Neuronal stem cell (in vitro differentiated cells): ENCODE measurements around the gene SUGCT.

Source experiments
- DNase-seq: peaks from one replicate; pipeline ENCODE4 v3.0.0-alpha.2; 2013; ENCODE audit warnings: low spot score
- H2AFZ ChIP-seq: one replicate; pipeline ENCODE4 v1.6.1; 2013; ENCODE audit warnings: mild to moderate bottlenecking, low read length, inconsistent platforms
- H2AK5ac ChIP-seq: 2 replicates; pipeline ENCODE4 v1.6.1; 2013; ENCODE audit warnings: low read depth, mild to moderate bottlenecking, inconsistent platforms, low read length, moderate library complexity, mixed read lengths
- H2BK120ac ChIP-seq: 2 replicates; pipeline ENCODE4 v1.6.1; 2013; ENCODE audit warnings: low read depth, mild to moderate bottlenecking, inconsistent platforms, low read length, moderate library complexity, mixed read lengths
- H2BK12ac ChIP-seq: one replicate; pipeline ENCODE4 v1.6.1; 2013; ENCODE audit warnings: low read length, inconsistent platforms
- H2BK15ac ChIP-seq: 2 replicates; pipeline ENCODE4 v1.6.1; 2013; ENCODE audit warnings: mild to moderate bottlenecking, low read length, inconsistent platforms, mixed read lengths
- H2BK5ac ChIP-seq: one replicate; pipeline ENCODE4 v1.6.1; 2013; ENCODE audit warnings: inconsistent platforms, mild to moderate bottlenecking, low read length, moderate library complexity
- H3K14ac ChIP-seq: one replicate; pipeline ENCODE4 v1.6.1; 2013; ENCODE audit warnings: low read length, inconsistent platforms
- H3K18ac ChIP-seq: 2 replicates; pipeline ENCODE4 v1.6.1; 2013; ENCODE audit warnings: low read length, inconsistent platforms
- H3K23ac ChIP-seq: 2 replicates; pipeline ENCODE4 v1.6.1; 2013; ENCODE audit warnings: low read depth, mild to moderate bottlenecking, mixed read lengths, low read length, inconsistent platforms; ENCODE audit not compliant: poor library complexity
- H3K27ac ChIP-seq: replicated peaks from 3 replicates; pipeline ENCODE4 v1.5.1; 2013; ENCODE audit warnings: low read length, inconsistent platforms
- H3K27me3 ChIP-seq, 3 experiments: 2 replicates each; pipeline ENCODE4 v1.6.1; 2013; ENCODE audit warnings: low read length in 3 of 3, mild to moderate bottlenecking in 2 of 3, inconsistent platforms in 1 of 3, low read depth in 1 of 3, mixed read lengths in 1 of 3, moderate library complexity in 1 of 3; ENCODE audit not compliant: control insufficient read depth in 3 of 3, insufficient read depth in 3 of 3
- H3K36me3 ChIP-seq, 2 donors: replicated peaks in 1 of 2; 2 replicates each; pipeline ENCODE4 v1.6.1; 2013; ENCODE audit warnings: low read length in 2 of 2; ENCODE audit not compliant: control insufficient read depth in 2 of 2, insufficient read depth in 2 of 2
- H3K4ac ChIP-seq: 2 replicates; pipeline ENCODE4 v1.6.1; 2013; ENCODE audit warnings: inconsistent platforms, mild to moderate bottlenecking, low read length, moderate library complexity
- H3K4me1 ChIP-seq, 2 donors: 1 replicate in 1 of 2; 2 replicates in 1 of 2; pipeline ENCODE4 v1.6.1; 2013; ENCODE audit warnings: low read length in 2 of 2, low read depth in 1 of 2; ENCODE audit not compliant: control insufficient read depth in 2 of 2, insufficient read depth in 1 of 2
- H3K4me2 ChIP-seq: one replicate; pipeline ENCODE4 v1.6.1; 2013; ENCODE audit warnings: mild to moderate bottlenecking, low read length, inconsistent platforms; ENCODE audit not compliant: insufficient read depth, poor library complexity, severe bottlenecking
- H3K4me3 ChIP-seq, 2 donors: 2 replicates each; pipeline ENCODE4 v1.5.1; 2013; ENCODE audit warnings: low read length in 2 of 2, mild to moderate bottlenecking in 2 of 2, inconsistent platforms in 1 of 2, moderate library complexity in 1 of 2
- H3K79me1 ChIP-seq: one replicate; pipeline ENCODE4 v1.6.1; 2013; ENCODE audit warnings: low read depth, mild to moderate bottlenecking, inconsistent platforms, low read length, moderate library complexity
- H3K9ac ChIP-seq: one replicate; pipeline ENCODE4 v1.6.1; 2013; ENCODE audit warnings: mild to moderate bottlenecking, low read depth, low read length, inconsistent platforms; ENCODE audit not compliant: poor library complexity
- H3K9me3 ChIP-seq, 2 donors: replicated peaks in 1 of 2; 2 replicates each; pipeline versions ENCODE3 to v1.6.1; 2013; ENCODE audit warnings: low read length in 2 of 2, mild to moderate bottlenecking in 2 of 2, inconsistent platforms in 1 of 2, low read depth in 1 of 2, mixed read lengths in 1 of 2, moderate library complexity in 1 of 2; ENCODE audit not compliant: control insufficient read depth in 2 of 2, insufficient read depth in 1 of 2
- H4K8ac ChIP-seq: one replicate; pipeline ENCODE4 v1.6.1; 2013; ENCODE audit warnings: low read depth, mild to moderate bottlenecking, inconsistent platforms, low read length, moderate library complexity
- H4K91ac ChIP-seq: one replicate; pipeline ENCODE4 v1.6.1; 2013; ENCODE audit warnings: low read length, low read depth, mild to moderate bottlenecking, inconsistent platforms; ENCODE audit not compliant: poor library complexity
- whole genome bisulfite sequencing, 2 donors: extraction: QIAGEN DNeasy Blood & Tissue Kit; methylation state at CpG; one replicate each; pipeline ENCODE4 v1.1.7; 2013; ENCODE audit warnings: missing lambda C conversion rate in 2 of 2, mixed read lengths in 1 of 2; ENCODE audit not compliant: insufficient read length in 2 of 2, insufficient replicate concordance in 1 of 2; ENCODE audit errors: extremely low coverage in 2 of 2; 5-methylcytosine and 5-hydroxymethylcytosine counted together

The SUGCT gene

GRCh38 chr7:40549372-40550039 is 414.7 kb downstream of the SUGCT start:
- no peak overlapping the region for H3K14ac ChIP-seq
- H3K23ac ChIP-seq: no peak overlapping the region
- no peak overlapping the region for H4K8ac ChIP-seq

DNA sequence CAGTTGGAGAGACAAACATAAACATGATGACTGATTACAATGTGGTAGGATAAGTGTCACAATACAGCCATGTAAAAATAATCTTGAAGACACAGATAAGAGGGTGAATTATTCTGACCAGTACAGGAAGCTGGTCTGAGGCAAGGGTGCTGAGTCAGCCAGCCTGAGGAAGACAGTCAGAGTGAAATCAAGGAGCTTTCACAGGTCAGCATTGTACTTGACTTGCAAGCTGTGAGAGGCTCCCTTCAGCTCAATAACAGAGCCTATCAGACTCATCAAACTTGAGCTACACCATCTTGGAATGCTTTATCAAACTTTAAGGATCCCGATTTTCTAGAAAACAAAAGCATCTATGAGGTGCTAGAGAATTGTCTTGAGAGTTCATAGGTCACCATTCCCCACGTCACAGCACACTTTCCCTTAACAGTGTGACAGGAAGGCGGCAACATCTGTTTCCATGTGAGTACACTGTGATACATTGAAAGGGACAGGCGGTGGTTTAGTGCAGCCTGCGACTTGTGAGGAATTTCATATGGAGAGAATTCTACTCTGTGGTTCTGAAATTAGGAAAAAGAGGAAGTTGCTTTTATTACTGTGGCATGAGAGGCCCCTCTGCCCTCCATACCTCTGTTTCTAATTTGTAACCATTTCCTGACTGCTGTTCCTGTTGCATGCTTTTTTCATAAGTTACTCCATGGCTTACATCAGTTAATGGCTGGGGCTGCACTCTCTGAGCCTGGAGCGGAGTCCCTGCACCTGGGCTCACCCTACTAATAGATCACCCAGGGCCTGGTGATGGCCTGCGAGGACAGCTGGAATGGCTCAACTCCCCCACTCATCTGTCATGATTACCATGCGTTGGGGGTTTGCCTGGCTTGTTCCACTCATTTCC is 417.1 kb downstream of the SUGCT start:
- H3K27ac ChIP-seq: no peak overlapping the region

More at GRCh38 chr7:40549372-40550039, 414.7 kb downstream of the SUGCT start:
- H3K4me3 ChIP-seq: no peak overlapping the region
- no peak overlapping the region for H3K4me2 ChIP-seq
- H3K4me1 ChIP-seq: peaks cover 3 to 7% of the 10 kb centered on the region in 2 donors
- no peaks in the 10 kb centered on the region for H3K79me1 ChIP-seq
- no peak overlapping the region for H2BK12ac ChIP-seq
- H3K4ac ChIP-seq: no peak overlapping the region
- no peak overlapping the region for H3K9ac ChIP-seq
- no peak overlapping the region for H2AFZ ChIP-seq
- H4K91ac ChIP-seq: no peak overlapping the region
- WGBS, 2 donors: no CpG with 5 or more reads among the region's 2 CpGs
- H2AK5ac ChIP-seq: no peak overlapping the region
- H3K27me3 ChIP-seq: no peaks in the 10 kb centered on the region
- H3K9me3 ChIP-seq: no peaks in the 10 kb centered on the region
- no peaks in the 10 kb centered on the region for H3K36me3 ChIP-seq
- DNase-seq: no peak
- no peak overlapping the region for H2BK15ac ChIP-seq
- no peak overlapping the region for H2BK5ac ChIP-seq
- no peak overlapping the region for H3K27ac ChIP-seq
- H3K18ac ChIP-seq: no peak overlapping the region
- H2BK120ac ChIP-seq: no peak overlapping the region

GRCh38 chr7:40560672-40561071 is 425.9 kb downstream of the SUGCT start:
- Histone ChIP-seq H3K4me1 (no peaks in the 10 kb centered on the region), H3K14ac (no peak overlapping the region), H2BK5ac (no peak overlapping the region), H3K23ac (no peak overlapping the region), H3K36me3 (no peaks in the 10 kb centered on the region), H3K4ac (no peak overlapping the region), H3K4me2 (no peak overlapping the region), H3K9ac (no peak overlapping the region), H2BK12ac (no peak overlapping the region), H4K8ac (no peak overlapping the region), H3K9me3 (no peaks in the 10 kb centered on the region), H3K27ac (no peak overlapping the region), H3K4me3 (no peak overlapping the region), H3K27me3 (no peaks in the 10 kb centered on the region), H4K91ac (no peak overlapping the region), H2BK15ac (no peak overlapping the region), H2BK120ac (no peak overlapping the region), H3K18ac (no peak overlapping the region), H2AFZ (no peak overlapping the region), H2AK5ac (no peak overlapping the region), H3K79me1 (no peaks in the 10 kb centered on the region)
- no CpG with 5 or more reads among the region's 1 CpG for WGBS, 2 donors
- no peak for DNase-seq

More for the DNA sequence above, 417.1 kb downstream of the SUGCT start:
- no peak overlapping the region for H3K9ac ChIP-seq
- no peak overlapping the region for H2BK12ac ChIP-seq
- H3K4ac ChIP-seq: no peak overlapping the region
- H3K36me3 ChIP-seq: no peaks in the 10 kb centered on the region
- H3K9me3 ChIP-seq: no peaks in the 10 kb centered on the region
- H2AK5ac ChIP-seq: no peak overlapping the region
- no peak overlapping the region for H2BK5ac ChIP-seq
- H3K4me2 ChIP-seq: no peak overlapping the region
- H2BK15ac ChIP-seq: no peak overlapping the region
- H3K79me1 ChIP-seq: no peaks in the 10 kb centered on the region
- H3K14ac ChIP-seq: no peak overlapping the region
- WGBS, 2 donors: no CpG with 5 or more reads among the region's 8 CpGs
- H3K4me3 ChIP-seq: no peak overlapping the region
- no peak overlapping the region for H4K8ac ChIP-seq
- H3K27me3 ChIP-seq: no peaks in the 10 kb centered on the region
- no peak overlapping the region for H2BK120ac ChIP-seq
- no peak for DNase-seq
- H4K91ac ChIP-seq: no peak overlapping the region
- no peak overlapping the region for H3K18ac ChIP-seq
- peaks cover 3 to 7% of the 10 kb centered on the region in 2 donors for H3K4me1 ChIP-seq
- H3K23ac ChIP-seq: no peak overlapping the region
- H2AFZ ChIP-seq: no peak overlapping the region

GRCh38 chr7:40566879-40567278 is 432.1 kb downstream of the SUGCT start:
- no peak overlapping the region for H2BK15ac ChIP-seq
- no CpG with 5 or more reads among the region's 5 CpGs for WGBS, 2 donors
- H2BK120ac ChIP-seq: no peak overlapping the region
- H3K9me3 ChIP-seq: no peaks in the 10 kb centered on the region
- DNase-seq: no peak
- H3K4me1 ChIP-seq: peaks cover 4 to 8% of the 10 kb centered on the region in 2 donors
- H3K14ac ChIP-seq: no peak overlapping the region
- no peak overlapping the region for H3K23ac ChIP-seq
- no peak overlapping the region for H2AK5ac ChIP-seq
- no peak overlapping the region for H4K8ac ChIP-seq
- no peaks in the 10 kb centered on the region for H3K27me3 ChIP-seq
- no peak overlapping the region for H3K18ac ChIP-seq
- no peak overlapping the region for H3K4me2 ChIP-seq
- H2BK12ac ChIP-seq: no peak overlapping the region
- no peak overlapping the region for H2AFZ ChIP-seq
- no peaks in the 10 kb centered on the region for H3K79me1 ChIP-seq
- no peak overlapping the region for H3K4ac ChIP-seq
- H3K27ac ChIP-seq: no peak overlapping the region
- H3K36me3 ChIP-seq: no peaks in the 10 kb centered on the region
- H3K4me3 ChIP-seq: no peak overlapping the region
- no peak overlapping the region for H3K9ac ChIP-seq
- H2BK5ac ChIP-seq: no peak overlapping the region
- no peak overlapping the region for H4K91ac ChIP-seq
